HG02840 (cell line): ENCODE measurements around the gene COL27A1.

ENCODE experiments used
- ATAC-seq: cut with Tn5 transposase; IDR thresholded peaks from one replicate; pipeline ENCODE4 v1.9.1; 2021; ENCODE audit warnings: mild to moderate bottlenecking, moderate library complexity, moderate number of reproducible peaks; ENCODE audit not compliant: unreplicated experiment, low FRiP score

The COL27A1 gene

DNA sequence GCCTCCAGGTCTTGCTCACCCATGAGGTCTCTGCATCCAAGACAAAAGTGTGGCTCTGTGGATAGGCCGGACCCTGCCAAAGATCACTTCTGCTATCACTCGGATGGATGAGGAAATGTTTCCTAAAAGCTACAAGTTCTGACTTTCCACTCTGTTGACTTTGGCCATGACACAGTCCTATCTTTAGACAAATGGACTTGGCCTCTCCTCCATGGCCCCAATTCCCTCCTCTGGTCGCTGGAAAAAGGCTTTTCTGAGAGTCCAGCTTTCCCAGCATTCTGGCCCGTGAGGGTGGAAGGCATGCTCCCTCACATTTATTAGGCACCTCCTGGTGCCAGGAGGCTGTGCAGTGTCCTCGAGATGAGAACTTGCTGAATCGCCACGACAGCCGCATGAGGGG, 83.1 kb downstream of the COL27A1 start:
- no peak for ATAC-seq

DNA sequence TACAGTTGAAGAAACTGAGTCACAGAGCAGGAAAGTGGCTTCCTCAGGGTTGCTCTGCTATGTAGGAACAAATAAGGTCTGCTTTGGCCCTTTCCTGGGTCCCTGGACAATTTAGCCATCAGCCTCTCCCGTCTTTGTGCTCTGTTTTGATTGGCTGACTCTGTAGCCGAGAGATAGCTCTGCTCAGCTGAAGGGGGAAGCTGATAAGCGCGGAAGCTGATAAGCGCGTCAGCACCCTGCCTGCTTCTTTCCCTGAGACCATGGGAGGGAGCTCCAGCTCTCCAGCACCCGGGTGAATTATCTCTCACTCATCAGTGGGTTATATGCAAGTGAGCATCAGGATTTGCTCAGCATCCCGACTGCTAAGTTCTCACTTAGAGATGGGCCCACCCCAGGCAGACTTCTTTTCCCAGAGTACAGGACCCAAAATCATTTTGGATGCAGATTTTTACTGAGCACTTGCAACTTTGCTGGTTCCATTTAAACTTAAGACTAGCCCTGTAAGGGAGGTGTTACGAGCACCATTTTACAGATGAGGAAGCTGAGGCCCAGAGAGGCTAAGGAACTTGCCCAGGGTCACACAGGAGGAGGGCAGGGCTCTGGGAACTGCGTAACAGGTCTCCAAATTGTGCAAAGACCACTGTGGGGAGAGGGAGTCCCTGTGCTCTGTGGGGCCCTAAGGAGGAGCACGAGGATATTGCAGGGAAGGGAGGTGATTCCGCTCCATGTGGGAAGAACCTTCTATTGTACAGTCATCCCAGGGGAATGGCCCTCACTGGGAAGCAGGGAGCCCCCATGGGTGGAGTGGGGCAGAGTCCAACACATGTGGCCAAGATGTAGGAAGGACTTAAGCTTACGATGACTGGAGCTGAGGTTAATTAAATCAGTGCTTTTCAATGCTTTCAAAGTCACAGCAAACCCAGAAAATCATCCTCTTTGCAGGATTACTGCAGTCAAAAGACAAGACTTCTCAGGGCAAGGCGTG, 83.8 kb downstream of the COL27A1 start:
- no peak for ATAC-seq

DNA sequence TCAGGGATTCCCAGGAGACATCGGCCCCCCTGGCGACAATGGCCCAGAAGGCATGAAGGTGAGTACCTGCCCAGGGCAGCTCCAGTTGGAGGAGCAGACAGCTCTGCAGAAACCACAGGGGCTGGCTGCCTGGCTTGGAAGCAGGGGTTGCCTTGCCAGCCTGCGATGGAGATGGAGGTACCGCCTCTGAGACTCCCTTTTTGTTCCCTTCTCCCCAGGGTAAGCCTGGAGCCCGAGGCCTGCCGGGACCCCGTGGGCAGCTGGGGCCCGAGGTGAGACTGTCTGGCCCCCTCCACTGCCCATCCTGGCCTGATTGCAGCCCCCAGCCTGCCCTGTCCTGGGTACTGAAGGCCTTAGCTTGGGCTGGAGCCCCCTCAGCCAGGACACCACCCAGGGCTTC, 84.9 kb downstream of the COL27A1 start:
- no peak for ATAC-seq

DNA sequence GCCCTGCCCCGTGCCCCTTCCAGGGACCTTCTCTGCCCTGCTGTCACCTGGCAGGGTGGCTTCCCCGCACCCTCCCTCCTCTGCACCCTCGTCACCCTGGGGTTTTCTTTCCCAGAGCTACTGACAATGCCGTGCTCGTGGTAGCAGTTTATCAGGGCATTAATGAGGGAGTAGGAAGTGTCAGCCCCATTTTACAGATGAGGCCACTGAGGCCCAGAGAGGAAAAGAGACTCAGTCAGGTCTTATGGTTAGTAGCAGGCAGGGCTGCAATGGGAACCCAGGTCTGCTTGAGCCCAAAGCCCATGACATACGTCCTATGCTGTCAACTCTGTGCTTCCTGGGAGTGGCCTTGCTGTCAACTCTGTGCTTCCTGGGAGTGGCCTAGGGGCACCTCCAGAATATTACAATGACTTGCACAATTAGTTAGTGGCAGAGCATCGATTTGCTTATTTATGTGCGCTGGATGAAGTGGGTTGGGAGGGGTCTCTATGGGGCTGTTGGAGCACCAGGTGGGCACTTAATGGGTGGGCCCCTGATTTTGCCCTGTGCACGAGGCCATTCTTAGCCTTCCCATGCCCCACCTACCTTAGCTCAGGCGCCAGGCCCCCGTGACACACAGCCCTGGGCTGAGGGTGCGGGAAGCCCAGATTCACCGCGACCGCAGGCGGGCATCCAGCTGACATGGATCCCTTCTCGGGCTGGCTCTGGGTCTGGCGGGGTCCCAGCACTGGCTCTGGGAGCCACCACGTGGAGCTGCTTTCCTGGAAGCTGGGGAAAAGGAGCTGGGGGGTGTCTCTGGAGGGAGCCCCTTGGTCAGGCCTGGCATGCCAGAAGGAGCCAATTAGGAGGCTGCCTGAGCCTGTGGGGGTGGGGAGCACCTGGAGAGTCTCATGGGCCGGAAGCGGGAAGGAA, 85.6 kb downstream of the COL27A1 start:
- no peak for ATAC-seq

DNA sequence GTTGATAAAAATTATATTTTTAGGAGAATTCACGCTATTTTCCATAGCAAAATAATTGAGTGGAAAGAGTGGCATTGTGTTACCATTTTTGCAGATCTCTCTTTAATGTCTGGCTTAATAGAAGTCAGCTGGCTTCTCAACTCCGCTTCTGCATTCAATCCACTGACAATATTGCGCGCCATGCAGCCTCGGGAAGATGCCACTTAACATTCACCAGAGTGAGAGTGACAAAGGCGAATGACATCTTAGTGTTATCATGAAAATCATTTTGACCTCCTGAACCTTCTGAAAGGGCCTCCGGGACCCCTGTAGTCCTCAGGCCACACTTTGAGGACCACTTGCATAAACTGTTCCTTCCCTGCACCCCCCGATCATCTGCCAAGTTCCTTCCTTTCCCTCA, 87.5 kb downstream of the COL27A1 start:
- no peak for ATAC-seq

DNA sequence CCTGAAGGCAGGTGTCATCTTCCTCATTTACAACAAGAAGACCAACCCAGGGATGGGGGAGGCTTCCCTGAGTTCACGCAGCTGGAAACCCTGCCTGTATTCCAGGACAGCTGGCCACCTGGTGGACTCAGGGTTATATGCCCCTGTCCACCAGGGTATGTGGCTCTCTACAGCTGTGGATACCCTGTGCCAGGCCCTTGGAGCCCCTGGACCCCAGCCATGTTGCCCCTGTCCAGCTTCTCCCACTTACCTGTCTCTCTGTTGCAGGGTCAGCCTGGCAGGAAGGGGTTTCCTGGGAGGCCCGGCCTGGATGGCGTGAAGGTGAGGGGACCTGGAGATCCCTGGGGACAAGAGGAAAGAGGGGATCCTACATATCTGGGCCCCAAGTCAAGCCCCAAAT, 87.9 kb downstream of the COL27A1 start:
- no peak for ATAC-seq

DNA sequence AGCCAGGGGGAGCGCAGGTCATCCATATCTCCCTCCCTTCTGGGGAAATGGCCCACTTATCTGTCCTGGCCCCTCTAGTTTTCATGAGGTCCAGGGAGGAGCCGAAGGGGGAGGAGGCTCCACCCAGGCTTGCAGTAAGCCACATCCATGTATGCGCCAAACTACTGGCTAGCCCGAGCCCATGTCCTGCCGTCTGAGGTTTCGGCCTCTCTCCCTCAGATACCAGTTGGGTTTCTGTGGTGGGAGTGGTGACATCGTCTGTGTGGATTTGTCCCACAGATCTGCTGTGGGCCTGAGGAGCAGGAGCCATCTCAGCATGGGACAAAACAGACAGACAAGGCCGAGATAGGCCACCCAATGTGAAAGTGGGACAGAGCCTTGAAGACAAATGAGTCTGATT, 89.2 kb downstream of the COL27A1 start:
- ATAC-seq: no peak

DNA sequence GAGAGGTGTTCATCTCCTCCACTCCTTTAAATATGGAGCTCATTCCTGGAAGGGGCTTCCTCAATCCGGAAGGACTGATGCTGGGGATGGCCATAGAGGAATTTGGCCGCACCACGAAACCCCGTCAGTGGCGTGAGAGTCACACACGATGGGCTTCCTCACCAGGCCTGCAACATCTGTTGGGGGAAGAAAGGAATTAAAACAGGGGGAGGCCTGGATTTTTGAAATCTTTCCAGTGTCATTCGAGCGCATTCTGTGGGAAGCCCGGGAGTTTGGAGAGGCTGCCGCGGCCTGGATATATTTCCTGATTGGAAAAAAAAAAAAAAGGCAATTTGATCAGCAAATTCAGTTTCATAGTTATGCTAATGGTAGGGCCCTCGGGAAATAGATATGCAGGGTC, 91.2 kb downstream of the COL27A1 start:
- ATAC-seq: no peak

DNA sequence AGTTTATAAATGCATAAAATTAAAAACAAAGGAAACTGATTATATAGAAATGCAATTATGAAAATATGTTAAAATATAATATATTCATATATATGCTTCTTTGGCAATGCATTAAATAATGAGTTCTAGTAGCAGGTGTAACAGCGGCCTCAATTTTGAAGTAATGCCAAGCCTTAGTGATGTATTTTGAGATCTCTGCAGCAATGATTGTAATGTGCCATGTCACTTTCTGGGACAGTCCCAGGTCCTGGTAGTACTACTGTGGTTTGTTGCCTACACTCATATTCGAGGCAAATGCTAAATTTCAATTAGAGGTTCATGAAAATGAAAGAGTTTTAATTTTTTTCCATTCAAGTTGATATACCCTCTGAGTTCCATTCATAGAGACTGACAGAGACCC, 91.7 kb downstream of the COL27A1 start:
- no peak for ATAC-seq

DNA sequence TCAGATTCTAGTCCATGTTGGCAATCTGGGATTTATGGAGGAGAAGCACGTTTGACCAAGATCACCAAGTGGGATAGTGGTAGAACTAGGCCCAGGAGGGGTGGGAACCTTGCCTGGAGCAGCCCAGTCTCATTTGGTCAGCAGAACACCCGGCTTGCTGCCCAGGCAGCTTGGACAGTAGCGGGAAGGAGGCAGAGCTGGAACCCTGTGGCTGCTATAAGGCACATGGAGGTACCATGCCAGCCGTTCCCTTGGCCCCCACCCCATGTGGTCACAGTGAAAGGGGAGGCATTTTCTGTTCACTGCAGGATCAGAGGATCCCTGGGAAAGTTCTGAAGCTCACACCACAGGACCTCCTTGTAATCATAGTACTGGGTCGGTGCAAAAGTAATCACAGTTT, 92.2 kb downstream of the COL27A1 start:
- no peak for ATAC-seq

DNA sequence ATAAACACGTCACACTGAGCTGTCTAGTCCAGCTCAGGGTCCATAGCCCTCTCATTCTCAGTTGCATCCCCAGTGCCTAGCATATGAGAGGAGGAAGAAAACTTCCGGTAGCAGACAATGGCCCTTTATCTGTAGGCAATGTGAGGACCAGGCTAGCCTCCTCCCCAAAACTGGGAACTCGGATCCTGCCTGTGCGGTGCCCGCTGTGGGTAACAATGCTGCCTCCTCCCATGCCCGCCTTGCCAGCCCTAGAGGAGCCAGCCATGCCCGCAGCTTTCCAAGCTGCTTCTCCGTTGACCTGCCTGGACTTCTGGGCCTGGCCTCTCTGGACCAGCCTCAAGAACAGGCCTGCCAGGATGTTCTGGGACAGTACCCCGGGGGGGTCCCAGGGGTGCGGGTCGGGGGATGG, 93.0 kb downstream of the COL27A1 start:
- no peak for ATAC-seq

DNA sequence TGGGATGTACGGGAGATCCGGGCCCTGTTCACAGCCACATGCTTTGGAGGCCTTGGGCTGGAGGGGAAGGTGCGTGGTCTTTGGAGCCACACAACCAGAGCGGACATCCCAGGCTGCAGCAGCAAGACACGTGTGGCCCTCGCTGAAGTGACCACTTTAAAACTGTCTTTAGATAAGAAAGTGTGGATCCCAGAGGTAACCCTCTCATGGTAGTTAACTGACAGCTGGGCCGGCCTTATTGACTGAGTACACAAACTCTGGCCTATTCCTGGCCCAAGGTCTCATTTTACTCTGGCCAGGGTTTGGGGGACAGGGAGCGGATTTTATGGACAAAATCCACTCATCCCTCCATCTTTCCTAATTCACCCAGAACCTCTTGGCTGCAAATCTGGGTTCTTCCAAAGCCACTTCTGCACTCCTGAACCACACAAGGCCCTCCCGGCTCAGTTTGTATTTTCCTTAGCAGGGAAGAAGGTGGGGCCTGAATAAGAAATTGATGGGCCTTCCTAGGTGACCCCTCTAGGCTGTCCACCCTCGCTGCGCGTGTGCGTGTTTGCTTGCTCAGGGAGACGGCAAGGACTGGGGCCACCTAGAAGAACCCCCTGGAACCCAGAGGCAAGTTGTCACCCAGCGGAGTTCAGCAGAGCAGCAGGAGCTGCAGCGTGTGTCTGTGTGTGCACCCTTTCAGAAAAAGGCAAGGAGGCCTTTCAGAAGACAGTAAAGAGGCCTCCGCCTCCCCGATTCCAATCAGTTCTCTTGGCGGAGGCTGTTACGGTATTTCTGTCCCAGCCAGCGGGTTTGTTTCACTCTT, 94.3 kb downstream of the COL27A1 start:
- ATAC-seq: no peak

DNA sequence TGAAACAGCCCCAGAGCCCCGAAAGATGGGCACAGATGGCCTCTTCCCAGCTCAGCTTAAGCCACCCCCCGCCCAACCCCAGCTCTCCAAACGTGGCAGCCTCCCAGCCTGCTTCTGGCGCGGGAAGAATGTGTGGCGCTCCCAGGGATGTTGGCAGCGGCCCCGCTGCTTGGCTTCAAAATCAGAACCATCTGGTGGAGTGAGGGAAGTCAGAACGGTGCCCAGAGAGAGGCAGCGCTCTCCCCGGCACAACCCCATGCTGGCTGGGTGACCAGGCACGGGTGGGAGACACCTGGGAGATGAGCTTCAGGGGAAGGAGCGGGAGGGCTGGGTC, 94.9 kb downstream of the COL27A1 start:
- ATAC-seq: no peak

DNA sequence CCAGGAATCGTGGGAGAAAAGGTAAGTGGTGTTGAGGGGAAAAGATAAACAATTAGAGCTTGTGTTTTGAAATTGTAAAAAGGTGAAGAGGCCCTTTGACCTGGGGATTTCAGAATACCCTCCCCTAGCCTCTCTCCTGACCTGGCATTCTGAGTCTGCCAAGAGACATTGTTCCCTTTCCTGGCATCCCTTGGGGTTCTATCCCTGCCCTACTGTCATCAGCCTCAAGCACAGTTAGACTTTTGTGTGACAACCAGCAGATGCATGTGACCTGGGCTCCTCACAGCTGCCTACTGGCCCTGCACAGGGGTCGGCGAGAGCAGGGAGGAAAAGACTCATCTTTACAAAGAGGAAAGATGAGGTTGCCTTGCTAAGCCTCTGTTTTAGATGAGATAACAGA, 95.3 kb downstream of the COL27A1 start:
- no peak for ATAC-seq

DNA sequence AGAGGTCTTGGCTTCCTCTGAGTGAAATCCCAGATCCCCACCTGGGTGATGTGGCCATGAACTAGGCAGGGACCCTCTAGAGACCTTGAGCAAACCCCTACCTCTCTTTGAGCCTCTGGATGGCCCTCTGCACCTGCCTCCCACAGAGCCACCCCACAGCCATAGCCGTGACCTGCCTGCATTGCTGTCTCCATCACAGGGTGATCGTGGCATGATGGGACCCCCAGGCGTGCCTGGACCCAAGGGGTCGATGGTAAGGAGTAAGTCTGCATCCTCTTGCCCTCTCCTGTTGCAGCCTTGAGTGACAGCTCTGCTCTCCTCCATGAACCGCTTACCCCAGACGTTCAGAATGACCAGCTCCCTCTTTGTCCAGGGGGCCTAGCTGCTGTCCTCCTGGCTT, 97.1 kb downstream of the COL27A1 start:
- no peak for ATAC-seq

DNA sequence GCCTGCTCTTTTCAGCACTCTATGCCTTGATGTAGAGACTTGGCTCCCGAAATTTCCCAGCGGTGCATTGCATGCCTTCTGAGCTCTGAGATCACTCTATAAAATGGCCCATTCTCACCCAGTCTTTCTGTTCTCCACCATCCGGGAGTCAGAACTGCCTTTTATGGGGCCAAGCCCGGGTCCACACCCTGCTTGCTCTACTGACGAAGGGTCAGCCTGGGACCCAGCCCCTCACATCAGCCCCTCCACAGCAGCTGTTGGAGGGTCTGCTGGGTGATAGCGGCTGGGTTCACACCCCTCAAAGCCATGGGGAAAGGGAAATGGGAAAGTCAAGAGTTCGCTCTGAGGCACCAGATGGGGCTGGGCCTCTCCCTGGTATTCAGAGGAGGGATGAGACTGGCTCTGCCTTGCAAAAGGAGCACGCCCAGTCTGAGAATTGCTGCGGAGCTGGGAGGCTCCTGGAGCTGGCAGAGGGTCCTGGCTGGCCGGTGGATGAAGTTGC, 101.5 kb downstream of the COL27A1 start:
- no peak for ATAC-seq

DNA sequence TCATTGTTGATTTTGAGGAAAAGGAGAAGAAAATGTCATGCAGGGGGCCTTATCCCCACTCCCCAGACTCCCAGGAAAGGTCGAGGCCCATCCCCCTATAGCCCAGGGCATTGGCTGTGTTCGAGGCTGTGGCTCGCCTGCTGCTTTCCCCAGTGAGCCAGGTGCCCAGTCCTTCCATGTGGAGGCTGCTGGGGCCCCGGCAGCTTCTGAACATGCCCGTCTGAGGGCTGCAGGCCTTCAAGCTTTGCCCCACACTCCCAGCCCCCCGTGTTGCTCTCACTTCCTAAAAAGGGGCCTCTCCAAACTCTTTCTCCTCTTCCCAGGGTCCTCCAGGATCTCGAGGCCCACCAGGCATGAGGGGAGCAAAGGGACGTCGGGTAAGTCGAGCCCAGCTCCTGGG, 102.9 kb downstream of the COL27A1 start:
- no peak for ATAC-seq

DNA sequence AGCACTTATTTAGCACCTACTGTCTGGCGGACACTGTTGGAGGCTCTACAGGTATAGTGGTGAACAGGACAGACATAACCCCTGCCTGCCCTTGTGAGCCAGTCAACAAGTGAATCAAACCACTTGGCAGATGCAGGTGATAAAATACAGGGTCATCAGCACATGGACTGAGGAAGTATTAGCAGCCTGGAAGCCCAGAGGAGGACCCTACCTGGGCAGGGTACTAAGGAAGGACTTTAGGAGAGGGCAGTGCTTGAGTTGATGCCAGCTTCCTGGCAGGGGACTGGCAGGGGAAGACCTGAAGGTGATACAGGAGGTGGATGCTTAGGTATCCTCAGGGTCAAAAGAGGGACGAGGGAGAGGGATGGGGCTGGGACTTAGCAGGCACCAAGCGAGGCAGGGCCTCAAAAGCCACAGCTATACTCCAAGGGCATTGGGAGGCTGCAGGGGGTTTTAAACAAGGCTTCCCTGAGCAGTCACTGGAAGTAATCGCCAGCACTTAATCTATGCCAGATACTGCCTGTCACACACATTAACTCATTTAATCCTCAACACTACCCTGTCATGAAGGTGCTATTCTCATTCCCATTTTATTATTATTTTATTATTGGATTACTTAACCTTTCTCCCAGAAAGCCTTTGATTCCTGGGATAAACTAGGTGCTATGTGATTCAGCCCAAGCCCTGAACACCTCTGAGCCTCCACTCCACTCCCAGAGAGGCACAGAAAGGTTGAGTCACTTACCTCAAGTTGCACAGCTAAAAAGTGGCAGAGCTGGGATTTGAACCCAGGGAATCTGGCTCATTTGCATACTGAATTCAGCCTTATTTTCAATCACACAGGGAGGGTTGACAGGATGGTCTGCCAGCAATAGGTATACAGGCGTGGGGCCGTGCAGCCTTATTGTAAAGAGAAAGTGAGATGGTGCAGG, 103.8 kb downstream of the COL27A1 start:
- no peak for ATAC-seq

DNA sequence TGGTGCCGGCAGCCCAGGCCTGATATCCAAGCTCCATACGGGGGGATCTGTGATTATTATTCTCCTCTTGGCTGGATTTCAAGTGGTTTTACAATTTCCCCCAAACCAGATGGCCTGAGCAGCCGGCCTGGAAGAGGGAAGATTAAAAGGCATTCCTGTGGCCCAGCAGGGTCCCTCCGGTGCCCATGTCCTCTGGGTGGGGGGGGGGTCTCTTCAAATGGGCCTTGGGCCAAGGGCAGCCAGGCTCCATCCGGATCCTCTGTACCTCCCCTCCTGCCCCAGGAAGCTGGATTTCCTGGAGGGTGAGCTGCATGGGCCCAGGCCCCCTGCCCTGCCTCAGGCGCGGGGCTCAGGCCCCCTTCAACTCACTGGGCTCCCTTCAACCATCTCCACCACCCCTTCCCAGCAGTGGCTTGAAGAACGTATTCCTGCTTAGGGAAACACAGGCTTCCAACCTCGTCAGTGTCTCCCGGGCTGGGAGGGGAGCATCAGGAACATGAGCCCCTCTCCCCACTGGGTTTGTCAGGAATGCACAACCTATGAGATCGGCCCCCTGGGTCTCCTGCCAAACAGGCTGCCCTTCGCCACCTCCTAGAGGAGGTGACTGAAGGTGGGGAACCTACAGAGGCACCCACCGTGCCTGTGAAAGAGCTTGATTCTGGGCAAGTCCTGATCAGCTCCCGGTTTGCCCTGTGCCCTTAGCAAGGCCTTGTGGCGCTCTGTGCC, 104.6 kb downstream of the COL27A1 start:
- no peak for ATAC-seq
